Liver (tissue), 3 donors: ENCODE data around the gene ARHGEF39.
"Not testable (repeated sequence)": the region's sequence is repeated elsewhere in the genome, so short reads cannot be mapped to it uniquely, and the experiment has no call there.

Experiments
- ATF3 ChIP-seq: IDR thresholded peaks from 2 replicates; pipeline ENCODE4 v1.6.1; 2016; ENCODE audit warnings: antibody characterized with exemption
- CTCF ChIP-seq: fragments of 150-350 bp; IDR thresholded peaks from 2 replicates; pipeline ENCODE4 v1.5.1; 2017; ENCODE audit warnings: improper control_type of control experiment, low read depth, low read length; ENCODE audit not compliant: missing input control
- EGR1 ChIP-seq, 2 donors: IDR thresholded peaks; 2 replicates each; pipeline ENCODE4 v1.6.1; 2016 to 2018; ENCODE audit warnings: antibody characterized with exemption in 2 of 2, low read depth in 2 of 2
- FOXA1 ChIP-seq: IDR thresholded peaks from 2 replicates; pipeline ENCODE4 v1.6.1; 2016; ENCODE audit warnings: antibody characterized with exemption
- HNF4G ChIP-seq: IDR thresholded peaks from 2 replicates; pipeline ENCODE4 v1.6.1; 2016; ENCODE audit warnings: antibody characterized with exemption
- JUND ChIP-seq, 2 donors: IDR thresholded peaks; 2 replicates each; pipeline ENCODE4 v1.6.1; 2016; ENCODE audit warnings: antibody characterized with exemption in 2 of 2
- MAX ChIP-seq: IDR thresholded peaks from 2 replicates; pipeline ENCODE4 v1.6.1; 2016; ENCODE audit warnings: antibody characterized with exemption
- NR2F2 ChIP-seq: IDR thresholded peaks from 2 replicates; pipeline ENCODE4 v1.6.1; 2016; ENCODE audit warnings: antibody characterized with exemption
- RAD21 ChIP-seq, 2 donors: IDR thresholded peaks; 2 replicates each; pipeline ENCODE4 v1.6.1; 2016; ENCODE audit warnings: antibody characterized with exemption in 2 of 2, mild to moderate bottlenecking in 2 of 2
- REST ChIP-seq: IDR thresholded peaks from 2 replicates; pipeline ENCODE4 v1.6.1; 2016; ENCODE audit warnings: antibody characterized with exemption, mild to moderate bottlenecking
- TAF1 ChIP-seq: conservative IDR thresholded peaks from 2 replicates; pipeline ENCODE4 v1.6.1; 2016; ENCODE audit warnings: antibody characterized with exemption, mild to moderate bottlenecking
- YY1 ChIP-seq: IDR thresholded peaks from 2 replicates; pipeline ENCODE4 v1.6.1; 2016; ENCODE audit warnings: antibody characterized with exemption, mild to moderate bottlenecking
- ZBTB33 ChIP-seq: IDR thresholded peaks from 2 replicates; pipeline ENCODE4 v1.6.1; 2016; ENCODE audit warnings: antibody characterized with exemption
- donor health status: healthy.
- donor health status: healthy.

GRCh38 chr9:35645736-35646135 is 19.3 kb downstream of the ARHGEF39 start:
- not testable (repeated sequence) for TF ChIP-seq CTCF; JUND (IDR thresholded peaks at IDR 0.05); MAX; YY1; TAF1; NR2F2; ZBTB33; REST; EGR1 (IDR thresholded peaks at IDR 0.05; ENCODE audit: low read depth in 2 of 2); ATF3; HNF4G; FOXA1; RAD21 (IDR thresholded peaks at IDR 0.05)
